HG03460 (cell line): Measurements from ENCODE around the gene SEC24D.
"Not testable (repeated sequence)": the region's sequence is repeated elsewhere in the genome, so short reads cannot be mapped to it uniquely, and the experiment has no call there.

Experiments used
- ATAC-seq: cut with Tn5 transposase; IDR thresholded peaks from one replicate; pipeline ENCODE4 v1.9.1; 2021; ENCODE audit not compliant: unreplicated experiment

The SEC24D gene, protein sequence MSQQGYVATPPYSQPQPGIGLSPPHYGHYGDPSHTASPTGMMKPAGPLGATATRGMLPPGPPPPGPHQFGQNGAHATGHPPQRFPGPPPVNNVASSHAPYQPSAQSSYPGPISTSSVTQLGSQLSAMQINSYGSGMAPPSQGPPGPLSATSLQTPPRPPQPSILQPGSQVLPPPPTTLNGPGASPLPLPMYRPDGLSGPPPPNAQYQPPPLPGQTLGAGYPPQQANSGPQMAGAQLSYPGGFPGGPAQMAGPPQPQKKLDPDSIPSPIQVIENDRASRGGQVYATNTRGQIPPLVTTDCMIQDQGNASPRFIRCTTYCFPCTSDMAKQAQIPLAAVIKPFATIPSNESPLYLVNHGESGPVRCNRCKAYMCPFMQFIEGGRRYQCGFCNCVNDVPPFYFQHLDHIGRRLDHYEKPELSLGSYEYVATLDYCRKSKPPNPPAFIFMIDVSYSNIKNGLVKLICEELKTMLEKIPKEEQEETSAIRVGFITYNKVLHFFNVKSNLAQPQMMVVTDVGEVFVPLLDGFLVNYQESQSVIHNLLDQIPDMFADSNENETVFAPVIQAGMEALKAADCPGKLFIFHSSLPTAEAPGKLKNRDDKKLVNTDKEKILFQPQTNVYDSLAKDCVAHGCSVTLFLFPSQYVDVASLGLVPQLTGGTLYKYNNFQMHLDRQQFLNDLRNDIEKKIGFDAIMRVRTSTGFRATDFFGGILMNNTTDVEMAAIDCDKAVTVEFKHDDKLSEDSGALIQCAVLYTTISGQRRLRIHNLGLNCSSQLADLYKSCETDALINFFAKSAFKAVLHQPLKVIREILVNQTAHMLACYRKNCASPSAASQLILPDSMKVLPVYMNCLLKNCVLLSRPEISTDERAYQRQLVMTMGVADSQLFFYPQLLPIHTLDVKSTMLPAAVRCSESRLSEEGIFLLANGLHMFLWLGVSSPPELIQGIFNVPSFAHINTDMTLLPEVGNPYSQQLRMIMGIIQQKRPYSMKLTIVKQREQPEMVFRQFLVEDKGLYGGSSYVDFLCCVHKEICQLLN

DNA sequence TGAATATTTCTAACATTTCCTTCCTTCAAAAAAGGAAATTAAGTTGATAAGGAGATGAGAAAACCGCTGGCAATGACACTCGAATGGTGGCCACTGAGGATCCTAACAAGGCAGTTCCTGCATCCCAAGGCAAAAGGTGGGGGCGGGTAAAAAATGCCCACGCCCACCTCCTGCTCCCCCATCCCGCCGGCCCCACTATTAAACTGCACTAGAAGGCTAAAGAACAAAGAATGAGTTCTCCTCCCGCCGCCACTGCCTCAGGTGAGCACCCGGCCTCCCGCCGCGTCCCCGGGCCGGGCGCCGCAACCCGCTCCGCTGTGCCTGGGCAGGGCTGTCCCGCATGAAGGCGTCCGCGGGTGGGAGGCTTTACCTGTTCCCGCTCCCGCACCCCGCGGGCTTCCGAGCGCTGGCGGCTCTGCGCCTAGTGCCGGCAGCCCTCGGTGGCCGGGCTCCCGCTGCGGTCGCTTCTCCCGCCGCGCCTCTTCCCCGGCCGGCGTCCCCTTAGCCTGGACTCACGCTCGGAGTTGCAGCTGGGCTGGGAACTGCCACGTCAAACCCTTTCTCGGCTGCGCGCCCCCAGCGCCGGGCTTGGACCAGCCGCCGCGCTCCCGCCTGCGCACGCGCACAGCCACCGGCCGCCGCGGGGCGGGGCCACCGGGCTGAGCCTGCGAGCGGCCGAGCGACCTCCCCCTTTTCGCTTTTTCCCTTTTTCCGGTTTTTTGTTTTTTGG, at the start of gene SEC24D:
SEC24D (minus strand) TSS at position 556 of the 730 bp plus-strand sequence. CDS start 2,430 bp downstream, outside the sequence.
- ATAC-seq = peak; percentile 68

- ATAC-seq = no peak
Observed at GRCh38 chr4:118884716-118885115, 48.8 kb upstream of the SEC24D start.

GRCh38 chr4:118883861-118884260, 47.9 kb upstream of the SEC24D start:
- ATAC-seq = no peak

DNA sequence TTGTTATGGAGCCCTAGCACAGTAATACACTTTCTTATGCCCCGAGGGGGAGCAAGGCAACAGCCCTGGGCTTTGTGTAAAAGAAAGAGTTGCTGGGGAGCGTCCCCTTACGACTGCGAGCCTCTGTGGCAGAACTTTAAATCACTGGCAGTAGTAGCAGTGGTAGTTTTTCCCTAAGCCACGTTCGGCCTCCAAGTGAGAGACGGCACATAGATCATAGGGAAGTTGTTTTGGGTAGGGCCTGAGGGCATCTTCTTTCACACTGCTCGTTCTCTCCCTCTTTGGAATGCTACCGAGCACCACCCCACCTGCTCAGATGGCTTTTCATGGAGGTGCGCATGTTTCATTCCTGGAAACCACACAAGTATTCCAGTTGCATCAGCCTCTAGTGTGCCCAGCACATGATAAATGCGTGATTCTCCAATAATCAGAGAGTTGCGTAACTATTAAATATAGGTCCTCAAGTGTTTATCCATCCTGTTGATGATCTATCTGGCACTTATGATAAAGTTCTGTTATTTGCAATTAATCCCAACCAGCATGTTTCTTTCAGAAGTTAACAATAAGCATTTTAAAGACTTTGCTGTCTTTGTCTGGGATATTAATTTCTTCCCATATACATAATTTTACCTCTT, 45.7 kb upstream of the SEC24D start:
- ATAC-seq = no peak

GRCh38 chr4:118879409-118879808, 43.5 kb upstream of the SEC24D start:
- no peak for ATAC-seq

- not testable (repeated sequence) for ATAC-seq
Observed at GRCh38 chr4:118878507-118878906, 42.6 kb upstream of the SEC24D start.

DNA sequence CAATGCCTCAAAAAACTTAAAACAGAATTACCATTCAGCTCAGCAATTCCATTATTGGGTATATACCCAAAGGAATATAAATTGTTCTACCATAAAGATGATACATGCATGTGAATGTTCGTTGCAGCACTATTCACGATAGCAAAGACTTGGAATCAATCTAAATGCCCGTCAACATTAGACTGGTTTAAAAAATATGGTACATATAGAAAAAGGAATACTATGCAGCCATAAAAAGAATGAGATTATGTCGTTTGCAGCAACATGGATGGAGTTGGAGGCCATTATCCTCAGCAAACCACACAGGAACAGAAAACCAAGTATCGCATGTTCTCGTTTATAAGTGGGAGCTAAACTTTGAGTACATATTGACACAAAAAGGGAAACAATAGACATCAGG, 41.9 kb upstream of the SEC24D start:
- no peak for ATAC-seq

DNA sequence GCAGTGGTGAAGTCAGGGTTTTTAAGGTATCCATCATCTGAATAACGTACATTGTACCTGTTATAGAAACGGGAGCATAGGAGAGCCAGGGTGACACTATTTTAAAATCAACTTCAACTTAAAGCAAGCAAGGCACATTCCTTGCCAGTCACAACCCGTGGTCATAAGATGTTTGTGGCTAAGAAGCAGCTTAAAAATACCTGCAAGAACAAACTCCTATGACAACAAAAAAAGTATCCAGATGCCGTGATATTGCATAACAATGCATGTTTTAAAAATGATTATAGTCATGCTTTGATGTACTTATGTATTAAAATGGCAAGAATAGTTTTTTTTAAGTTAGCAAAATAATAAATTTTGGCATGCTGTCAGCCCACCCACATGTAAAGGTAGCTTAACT, 36.3 kb upstream of the SEC24D start:
- no peak for ATAC-seq

GRCh38 chr4:118869808-118870342, 33.9 kb upstream of the SEC24D start:
- no peak for ATAC-seq

DNA sequence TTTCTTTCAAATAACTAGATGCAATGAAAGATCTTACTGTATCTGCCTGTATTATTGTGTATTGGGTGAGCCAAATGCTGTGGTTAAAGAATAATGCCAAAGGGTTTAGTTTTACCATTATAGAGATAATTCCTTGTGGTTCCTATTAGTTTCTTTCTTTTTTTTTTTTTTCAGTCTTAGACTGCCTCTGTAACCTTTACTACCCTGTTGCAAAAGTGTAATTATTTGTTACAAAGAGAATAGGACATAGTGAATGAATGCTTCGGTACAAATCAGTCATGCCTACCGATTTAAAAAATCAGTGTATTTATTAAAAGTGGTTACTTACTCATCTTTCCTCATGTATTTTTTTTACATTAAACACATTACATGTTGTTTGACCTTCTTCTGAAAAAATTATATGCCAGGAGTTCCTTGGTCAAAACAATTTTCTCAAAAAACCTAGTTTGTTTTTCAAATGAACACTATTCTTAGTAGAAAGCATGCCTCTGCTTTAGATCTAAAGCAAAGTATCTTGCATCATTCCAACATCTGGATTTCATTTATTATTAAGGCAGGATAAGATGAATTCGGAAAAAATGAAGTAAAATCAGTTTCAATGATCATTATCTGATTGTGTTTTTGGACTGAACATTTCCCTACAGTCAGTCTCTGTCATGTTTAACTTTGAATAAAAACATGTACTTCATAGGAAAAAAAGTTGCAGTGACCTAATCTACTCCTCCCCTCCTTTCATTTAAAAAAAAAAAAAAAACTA, 31.6 kb upstream of the SEC24D start:
- ATAC-seq = no peak

GRCh38 chr4:118866442-118866841, 30.5 kb upstream of the SEC24D start:
- ATAC-seq = no peak

- ATAC-seq = peak; percentile 62
Observed at GRCh38 chr4:118865091-118865708, 29.3 kb upstream of the SEC24D start.

DNA sequence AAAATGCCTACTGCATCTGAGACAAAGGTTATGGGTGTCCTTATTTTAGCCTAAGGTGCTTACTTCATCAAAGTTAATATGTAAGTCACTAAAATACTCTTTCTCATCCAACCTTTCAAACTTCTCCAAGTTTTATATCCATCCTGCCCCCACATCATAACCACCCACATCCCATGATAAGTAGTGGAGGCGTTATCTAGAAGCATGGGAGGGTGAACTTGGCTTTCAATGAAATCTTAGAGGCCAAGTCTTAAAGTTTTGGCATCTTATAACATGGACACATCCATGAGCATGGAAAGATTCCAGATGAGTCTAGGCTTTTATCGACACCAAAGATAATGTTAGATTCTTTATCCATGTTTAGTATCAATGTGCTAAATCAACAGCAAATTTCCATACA, 22.9 kb upstream of the SEC24D start:
- no peak for ATAC-seq

DNA sequence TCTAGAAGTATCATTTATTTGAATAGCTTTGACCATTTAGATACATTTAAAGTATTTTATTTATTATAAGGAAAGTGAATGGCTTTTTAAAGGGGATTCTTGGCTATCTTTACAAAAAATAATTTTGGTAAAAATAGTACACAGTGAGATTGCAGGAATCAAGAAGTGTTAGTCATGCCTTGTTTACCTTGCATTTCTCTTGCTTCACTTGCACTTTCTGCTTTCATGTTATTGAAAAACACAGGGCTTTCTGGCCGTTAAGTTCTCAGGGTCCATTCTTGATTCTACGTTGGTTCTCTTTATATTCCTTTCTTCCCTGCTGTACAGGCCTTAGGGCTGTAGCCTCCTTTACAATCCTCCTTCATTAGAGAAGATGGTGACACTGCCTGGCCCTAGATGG, 21.8 kb upstream of the SEC24D start:
- no peak for ATAC-seq

DNA sequence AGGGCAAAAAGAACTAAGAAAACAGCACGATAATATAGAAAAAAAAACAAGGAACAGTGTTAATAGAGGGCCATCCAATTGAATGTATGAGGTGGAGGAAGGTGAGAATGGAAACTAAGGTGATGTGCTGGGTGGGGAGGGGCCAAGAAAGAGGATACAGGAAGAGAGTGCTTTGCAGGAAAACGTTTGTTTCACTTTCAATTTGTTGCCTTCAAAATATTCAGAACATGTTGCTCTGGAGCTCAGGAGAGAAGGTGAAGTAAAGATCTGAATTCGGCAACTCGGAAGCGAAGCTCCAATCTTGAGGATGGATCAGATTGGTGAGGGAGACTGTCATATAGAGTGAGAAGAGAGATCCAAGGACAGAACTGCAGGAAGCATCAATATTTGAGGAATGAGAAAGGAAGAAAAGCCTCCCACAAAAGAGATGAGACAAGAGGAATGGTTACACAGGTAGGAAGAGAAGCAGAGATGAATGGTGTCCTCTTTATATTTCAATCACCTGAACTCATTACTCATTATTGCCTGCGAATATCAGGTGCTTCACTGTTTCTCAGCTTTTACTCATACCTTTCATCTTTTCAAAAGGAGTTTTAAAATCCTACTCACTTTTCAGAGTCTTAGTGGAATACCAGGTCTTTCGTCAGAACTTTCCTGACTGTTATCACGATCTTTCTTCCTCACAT, 14.7 kb upstream of the SEC24D start:
- ATAC-seq = peak; percentile 88

DNA sequence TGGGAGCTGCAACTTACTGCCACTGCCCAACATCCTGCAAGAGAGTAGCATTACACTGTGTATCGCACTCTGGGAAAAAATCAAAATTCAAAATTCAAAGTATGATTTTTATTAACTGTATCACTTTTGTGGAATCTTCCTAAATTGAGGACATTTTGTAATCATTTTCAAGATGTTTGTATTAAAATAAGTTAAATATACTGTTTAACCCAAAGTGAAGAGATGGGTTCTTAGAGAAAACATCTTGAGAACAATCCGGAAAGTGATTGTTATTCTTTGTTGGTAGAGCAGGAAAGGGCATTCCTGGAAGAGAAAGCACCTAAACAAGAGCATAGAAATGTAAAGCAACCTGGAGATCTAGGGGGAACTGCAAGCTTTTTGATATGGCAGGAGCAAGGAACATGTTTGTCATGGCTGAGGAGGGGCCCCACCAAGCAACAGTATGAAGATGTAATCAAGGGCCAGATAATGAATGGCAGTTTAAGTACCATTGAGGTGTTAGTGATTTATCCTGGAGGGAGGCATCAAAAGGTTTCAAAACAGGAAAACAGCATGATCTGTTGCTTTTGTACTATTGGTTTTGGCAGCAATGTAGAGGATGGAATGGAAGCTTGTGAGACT, 14.1 kb upstream of the SEC24D start:
- no peak for ATAC-seq

GRCh38 chr4:118848901-118849300, 13.0 kb upstream of the SEC24D start:
- ATAC-seq = no peak

- ATAC-seq = no peak
Observed at GRCh38 chr4:118848242-118848641, 12.3 kb upstream of the SEC24D start.
